Esophagus squamous epithelium (tissue), 5 donors: ENCODE data around the gene CARF. TPM values are rescaled to one million over a fixed set of nuclear protein-coding genes. Genes with fewer than 3 reads are reported as not detected.
"Not testable (repeated sequence)": the region's sequence is repeated elsewhere in the genome, so short reads cannot be mapped to it uniquely, and the experiment has no call there.

Source experiments
- DNase-seq: peaks from one replicate; lab custom pipeline; 2025; lab: John Stamatoyannopoulos, UW
- H3K27ac ChIP-seq, 4 donors: fragments of 200-600 bp; sonication (generic); one replicate each; pipeline ENCODE4 v1.5.1; 2016 to 2019; ENCODE audit warnings: mild to moderate bottlenecking in 1 of 4
- H3K27me3 ChIP-seq, 4 donors: fragments of 200-600 bp; sonication (generic); 1 replicate in 3 of 4; 2 replicates in 1 of 4; pipeline versions ENCODE4 v1.5.1 to v1.6.0; 2017 to 2021; ENCODE audit warnings: antibody characterized with exemption in 1 of 4
- H3K36me3 ChIP-seq, 3 donors: fragments of 200-600 bp; sonication (generic); one replicate each; pipeline ENCODE4 v1.5.1; 2016 to 2019
- H3K4me1 ChIP-seq, 3 donors: fragments of 200-600 bp; sonication (generic); one replicate each; pipeline ENCODE4 v1.5.1; 2017 to 2019
- H3K4me3 ChIP-seq, 4 donors: fragments of 200-600 bp; sonication (generic); 1 replicate in 3 of 4; 2 replicates in 1 of 4; pipeline ENCODE4 v1.5.1; 2016 to 2019; ENCODE audit warnings: mild to moderate bottlenecking in 2 of 4, moderate library complexity in 1 of 4
- H3K9me3 ChIP-seq, 3 donors: fragments of 200-600 bp; sonication (generic); one replicate each; pipeline ENCODE4 v1.5.1; 2016 to 2019
- CTCF ChIP-seq, 6 experiments: fragments of 450-650 bp in 4 of 6; fragments of 200-600 bp in 2 of 6; sonication (generic) in 2 of 6; IDR thresholded peaks; one replicate each; pipeline ENCODE4 v1.5.1; 2016 to 2019; ENCODE audit warnings: antibody characterized with exemption in 6 of 6, mild to moderate bottlenecking in 4 of 6, moderate library complexity in 4 of 6
- POLR2A ChIP-seq, 4 donors: fragments of 450-650 bp; IDR thresholded peaks; one replicate each; pipeline ENCODE4 v1.6.1; 2017; ENCODE audit warnings: antibody characterized with exemption in 4 of 4, mild to moderate bottlenecking in 4 of 4, moderate library complexity in 3 of 4
- WGBS, 2 donors: methylation state at CpG; one replicate each; pipeline ENCODE4 v1.1.5; 2018; 5-methylcytosine and 5-hydroxymethylcytosine counted together
- intact Hi-C: fragments of 100-400 bp; cut with DNase I; formaldehyde crosslinking; loops from one replicate; pipeline ENCODE4 v1.15.0; 2022
- total RNA-seq, 4 donors: library from RNA; depleted of rRNA; stranded (reverse); fragments of >200 nt; gene quantifications; one replicate each; pipeline ENCODE4 v1.1.0, GENCODE V29; 2016
- donor health status: DM: yes; HTN: yes; CAD: no.

Gene CARF
- total RNA-seq, 4 donors from 2014 or later: 2.4 to 11.6 (median 3.7) TPM

GRCh38 chr2:202976809-202977208 lies 64.7 kb downstream of the CARF start:
- TF ChIP-seq POLR2A (IDR thresholded peaks at IDR 0.05) (no peak), CTCF (IDR thresholded peaks at IDR 0.05) (no peak)
- intact Hi-C loops: no loop called here
- no peak for DNase-seq
- peaks cover 0 to 88% (median 0%) of the 10 kb centered on the region in 3 donors for H3K36me3 ChIP-seq
- no peak overlapping the region for H3K27ac ChIP-seq
- WGBS, 2 donors: 93 to 98% methylated on average over 3 of the region's 3 CpGs
- no peaks in the 10 kb centered on the region for H3K27me3 ChIP-seq
- no peaks in the 10 kb centered on the region for H3K9me3 ChIP-seq
- H3K4me1 ChIP-seq: no peaks in the 10 kb centered on the region
- H3K4me3 ChIP-seq: no peak overlapping the region

GRCh38 chr2:202982779-202983491 lies 70.9 kb downstream of the CARF start:
- Histone ChIP-seq H3K36me3 (peaks cover 0 to 50% (median 0%) of the 10 kb centered on the region in 3 donors), H3K9me3 (no peaks in the 10 kb centered on the region), H3K4me3 (no peak overlapping the region), H3K27me3 (no peaks in the 10 kb centered on the region), H3K4me1 (no peaks in the 10 kb centered on the region), H3K27ac (no peak overlapping the region)
- no peak for TF ChIP-seq CTCF (IDR thresholded peaks at IDR 0.05)
- no peak for TF ChIP-seq POLR2A (IDR thresholded peaks at IDR 0.05)
- no peak for DNase-seq
- WGBS, 2 donors: 92 to 96% methylated on average over 3 of the region's 3 CpGs
- intact Hi-C loops: no loop called here

GRCh38 chr2:202989749-202990148 lies 77.7 kb downstream of the CARF start:
- Histone ChIP-seq H3K9me3 (no peaks in the 10 kb centered on the region), H3K27ac (no peak overlapping the region), H3K4me1 (no peaks in the 10 kb centered on the region), H3K36me3 (peaks cover 0 to 2% (median 0%) of the 10 kb centered on the region in 3 donors), H3K4me3 (no peak overlapping the region), H3K27me3 (no peaks in the 10 kb centered on the region)
- WGBS, 2 donors: 100% methylated on average over 1 of the region's 1 CpG
- intact Hi-C loops: no loop called here
- DNase-seq: no peak
- TF ChIP-seq POLR2A (IDR thresholded peaks at IDR 0.05) (no peak), CTCF (IDR thresholded peaks at IDR 0.05) (no peak)

- Histone ChIP-seq H3K27me3 (no peaks in the 10 kb centered on the region), H3K4me3 (no peak overlapping the region), H3K36me3 (no peaks in the 10 kb centered on the region), H3K9me3 (no peaks in the 10 kb centered on the region), H3K27ac (no peak overlapping the region), H3K4me1 (no peaks in the 10 kb centered on the region)
- TF ChIP-seq POLR2A (IDR thresholded peaks at IDR 0.05) (no peak), CTCF (IDR thresholded peaks at IDR 0.05) (no peak)
- no peak for DNase-seq
- WGBS, 2 donors: 80 to 82% methylated on average over 3 of the region's 3 CpGs
- intact Hi-C loops: no loop called here
Measured at GRCh38 chr2:202990501-202990900, 78.4 kb downstream of the CARF start.

- H3K4me3 ChIP-seq, H3K4me1 ChIP-seq, DNase-seq, H3K27ac ChIP-seq, H3K27me3 ChIP-seq, H3K36me3 ChIP-seq, intact Hi-C loops, H3K9me3 ChIP-seq: not testable (repeated sequence)
- 34 to 52% methylated on average over 3 of the region's 3 CpGs for WGBS, 2 donors
Measured at GRCh38 chr2:202997113-202997512, 85.0 kb downstream of the CARF start.
